Endodermal cell (in vitro differentiated cells): ENCODE measurements around the gene EML4. TPM values are rescaled to one million over a fixed set of nuclear protein-coding genes. Genes with fewer than 3 reads are reported as not detected.
"Not testable (repeated sequence)": the region's sequence is repeated elsewhere in the genome, so short reads cannot be mapped to it uniquely, and the experiment has no call there.

Source experiments
- DNase-seq: peaks from one replicate; pipeline ENCODE4 v3.0.0-alpha.2; 2017
- H3K27ac ChIP-seq: 2 replicates; pipeline ENCODE4 v1.5.1; 2013; ENCODE audit warnings: mild to moderate bottlenecking, low read depth, low read length, moderate library complexity
- H3K27me3 ChIP-seq: 2 replicates; pipeline ENCODE4 v1.6.1; 2013; ENCODE audit warnings: mild to moderate bottlenecking, low read length, moderate library complexity; ENCODE audit not compliant: insufficient read depth, control insufficient read depth, poor library complexity, severe bottlenecking
- H3K36me3 ChIP-seq: 2 replicates; pipeline ENCODE4 v1.7.0; 2013; ENCODE audit warnings: mild to moderate bottlenecking, low read length, moderate library complexity; ENCODE audit not compliant: control insufficient read depth, insufficient read depth
- H3K4me1 ChIP-seq: one replicate; pipeline ENCODE4 v1.7.0; 2013; ENCODE audit warnings: low read length; ENCODE audit not compliant: control insufficient read depth, insufficient read depth
- H3K4me3 ChIP-seq: 2 replicates; pipeline ENCODE4 v1.5.1; 2013; ENCODE audit warnings: mild to moderate bottlenecking, low read length, moderate library complexity
- H3K9ac ChIP-seq: 2 replicates; pipeline ENCODE4 v1.6.1; 2013; ENCODE audit warnings: mild to moderate bottlenecking, low read length, moderate library complexity; ENCODE audit not compliant: poor library complexity, severe bottlenecking; ENCODE audit errors: extremely low read depth
- H3K9me3 ChIP-seq: 2 replicates; pipeline ENCODE4 v1.6.1; 2013; ENCODE audit warnings: mild to moderate bottlenecking, low read length, moderate library complexity; ENCODE audit not compliant: control insufficient read depth
- H3K27ac Mint-ChIP-seq: 2 replicates; pipeline ENCODE4 v1.8.0; 2020; ENCODE audit warnings: mixed read lengths
- H3K27me3 Mint-ChIP-seq: 2 replicates; pipeline ENCODE4 v1.8.0; 2021; ENCODE audit warnings: mild to moderate bottlenecking, mixed read lengths; ENCODE audit not compliant: insufficient read depth
- H3K36me3 Mint-ChIP-seq: 2 replicates; pipeline ENCODE4 v1.8.0; 2020; ENCODE audit warnings: low read depth, mixed read lengths
- H3K4me1 Mint-ChIP-seq: 2 replicates; pipeline ENCODE4 v1.8.0; 2020; ENCODE audit warnings: mixed read lengths
- H3K4me3 Mint-ChIP-seq: 2 replicates; pipeline ENCODE4 v1.8.0; 2020; ENCODE audit warnings: mild to moderate bottlenecking, moderate library complexity, mixed read lengths
- H3K9me3 Mint-ChIP-seq: 2 replicates; pipeline ENCODE4 v1.8.0; 2020; ENCODE audit warnings: mild to moderate bottlenecking, mixed read lengths
- CTCF ChIP-seq: fragments of 200-600 bp; sonication (generic); conservative IDR thresholded peaks from 2 replicates; pipeline ENCODE4 v1.5.0; 2021; ENCODE audit warnings: antibody characterized with exemption, mild to moderate bottlenecking
- WGBS, 2 experiments: methylation state at CpG; one replicate each; pipeline versions ENCODE4 v1.1.5 to v1.1.7; 2013; ENCODE audit warnings: missing lambda C conversion rate in 2 of 2, mixed read lengths in 1 of 2; ENCODE audit not compliant: insufficient coverage in 1 of 2, insufficient read length in 1 of 2; 5-methylcytosine and 5-hydroxymethylcytosine counted together
- total RNA-seq, 2 donors: library from RNA; stranded (reverse); fragmentation: NEBNext Ultra II Directional in 1 of 2; extraction: Animal tissue kit (Norgen Biotek cat#: 25700) in 1 of 2; gene quantifications; 2 replicates in 1 of 2; 3 replicates in 1 of 2; pipeline ENCODE4 v1.2.1, GENCODE V29; 2021

EML4 gene
- total RNA-seq, 2 donors from 2014 or later, result 84.6 to 90.9 TPM

- Histone ChIP-seq H3K27me3 (no peaks in the 10 kb centered on the region), H3K36me3 (peaks cover 24% of the 10 kb centered on the region), H3K4me3 (no peak overlapping the region), H3K4me1 (peaks cover 5% of the 10 kb centered on the region), H3K9ac (no peak overlapping the region), H3K27ac (no peak overlapping the region), H3K9me3 (no peaks in the 10 kb centered on the region)
- TF ChIP-seq CTCF, result no peak
- H3K27me3 Mint-ChIP-seq, result no peaks in the 10 kb centered on the region
- peaks cover 20% of the 10 kb centered on the region for H3K36me3 Mint-ChIP-seq
- 100% methylated on average over 1 of the region's 1 CpG; no CpG with 5 or more reads in 1 of the 2 experiments for WGBS, 2 experiments
- no peaks in the 10 kb centered on the region for H3K9me3 Mint-ChIP-seq
- H3K4me1 Mint-ChIP-seq, result peaks cover 6% of the 10 kb centered on the region
- no peak for DNase-seq
- no peak overlapping the region for H3K4me3 Mint-ChIP-seq
- no peak overlapping the region for H3K27ac Mint-ChIP-seq
Observed at GRCh38 chr2:42267530-42267929, 98.4 kb downstream of the EML4 start.

- 89 to 95% methylated on average over 4 to 5 of the region's 5 CpGs for WGBS, 2 experiments
- Mint-ChIP-seq H3K27me3 (no peaks in the 10 kb centered on the region), H3K9me3 (no peaks in the 10 kb centered on the region), H3K36me3 (peaks cover 16% of the 10 kb centered on the region), H3K4me3 (no peak overlapping the region), H3K27ac (no peak overlapping the region), H3K4me1 (peaks cover 6% of the 10 kb centered on the region)
- no peak overlapping the region for H3K9ac ChIP-seq
- peaks cover 5% of the 10 kb centered on the region for H3K4me1 ChIP-seq
- H3K27me3 ChIP-seq, result no peaks in the 10 kb centered on the region
- no peak for DNase-seq
- H3K9me3 ChIP-seq, result no peaks in the 10 kb centered on the region
- no peak for TF ChIP-seq CTCF
- H3K36me3 ChIP-seq, result peaks cover 17% of the 10 kb centered on the region
- H3K27ac ChIP-seq, result no peak overlapping the region
- H3K4me3 ChIP-seq, result no peak overlapping the region
Observed at GRCh38 chr2:42268528-42269151, 99.5 kb downstream of the EML4 start.

GRCh38 chr2:42270757-42271156 lies 101.6 kb downstream of the EML4 start:
- peaks cover 5% of the 10 kb centered on the region for H3K36me3 Mint-ChIP-seq
- Histone ChIP-seq H3K4me1 (no peaks in the 10 kb centered on the region), H3K4me3 (no peak overlapping the region), H3K27ac (no peak overlapping the region), H3K9ac (no peak overlapping the region), H3K9me3 (no peaks in the 10 kb centered on the region), H3K36me3 (peaks cover 22% of the 10 kb centered on the region), H3K27me3 (no peaks in the 10 kb centered on the region)
- TF ChIP-seq CTCF, result no peak
- DNase-seq, result no peak
- 94 to 100% methylated on average over 2 to 5 of the region's 5 CpGs for WGBS, 2 experiments
- H3K9me3 Mint-ChIP-seq, result no peaks in the 10 kb centered on the region
- H3K4me1 Mint-ChIP-seq, result no peaks in the 10 kb centered on the region
- no peak overlapping the region for H3K27ac Mint-ChIP-seq
- no peak overlapping the region for H3K4me3 Mint-ChIP-seq
- no peaks in the 10 kb centered on the region for H3K27me3 Mint-ChIP-seq

- WGBS, 2 experiments, result 93 to 100% methylated on average over 2 to 3 of the region's 5 CpGs
- H3K27ac Mint-ChIP-seq, H3K4me3 Mint-ChIP-seq, H3K4me3 ChIP-seq, H3K9me3 Mint-ChIP-seq, H3K9me3 ChIP-seq, H3K27me3 Mint-ChIP-seq, H3K4me1 Mint-ChIP-seq, H3K27ac ChIP-seq, H3K4me1 ChIP-seq, DNase-seq, H3K27me3 ChIP-seq, H3K36me3 Mint-ChIP-seq, H3K9ac ChIP-seq: not testable (repeated sequence)
- peaks cover 17% of the 10 kb centered on the region for H3K36me3 ChIP-seq
Observed at GRCh38 chr2:42271246-42271645, 102.1 kb downstream of the EML4 start.
